Endothelial cell of umbilical vein (primary cell): ENCODE results near the gene SNHG17. TPM values are rescaled to one million over a fixed set of nuclear protein-coding genes. Genes with fewer than 3 reads are reported as not detected.

ENCODE experiments used
- BruUV-seq: library from RNA; stranded (reverse); fragments of 400-500 nt; replicated peaks from 2 replicates; lab custom pipeline; 2021; lab: Mats Ljungman, UMichigan
- CTCF ChIA-PET: fragments of 300-600, 350-600 bp; sonication (Branson Sonifier 250); formaldehyde crosslinking; loops from one replicate; lab custom pipeline; 2021; ENCODE audit warnings: antibody characterized with exemption, inconsistent platforms; lab: Charles Lee
- POLR2A ChIA-PET: fragments of 300-600, 350-600 bp; sonication (Branson Sonifier 250); formaldehyde crosslinking; loops from one replicate; lab custom pipeline; 2021; ENCODE audit warnings: antibody characterized with exemption, inconsistent platforms; lab: Charles Lee
- DNase-seq: peaks from one replicate; pipeline ENCODE4 v3.0.0-alpha.2; 2011; ENCODE audit warnings: low read depth, low spot score
- FAIRE-seq: peaks from 2 replicates; lab custom pipeline; 2011; peaks lifted over from hg19 to GRCh38; lab: Jason Lieb, UNC
- H2AFZ ChIP-seq: 2 replicates; pipeline ENCODE4 v1.6.0; 2012; ENCODE audit warnings: low read depth, low read length, control low read depth, inconsistent platforms
- H3K27ac ChIP-seq: 2 replicates; pipeline ENCODE4 v1.5.1; 2011; ENCODE audit warnings: low read depth, mild to moderate bottlenecking, control low read depth, low read length, moderate library complexity; ENCODE audit not compliant: insufficient read depth
- H3K27me3 ChIP-seq, 2 experiments: 2 replicates each; pipeline versions ENCODE4 v1.6.0 to v1.6.1; 2011; ENCODE audit warnings: low read length in 2 of 2, mixed read lengths in 1 of 2; ENCODE audit not compliant: control insufficient read depth in 2 of 2, insufficient read depth in 2 of 2
- H3K36me3 ChIP-seq, 2 experiments: 2 replicates in 1 of 2; 3 replicates in 1 of 2; pipeline ENCODE4 v1.5.1; 2011; ENCODE audit warnings: low read length in 2 of 2, mild to moderate bottlenecking in 1 of 2, moderate library complexity in 1 of 2; ENCODE audit not compliant: control insufficient read depth in 2 of 2, insufficient read depth in 2 of 2; ENCODE audit errors: extremely low read depth in 1 of 2
- H3K4me1 ChIP-seq: 3 replicates; pipeline ENCODE4 v1.5.1; 2011; ENCODE audit warnings: mild to moderate bottlenecking, low read length; ENCODE audit not compliant: control insufficient read depth, insufficient read depth; ENCODE audit errors: extremely low read depth
- H3K4me2 ChIP-seq: 2 replicates; pipeline ENCODE4 v1.6.1; 2011; ENCODE audit warnings: low read length, control low read depth, mixed read lengths; ENCODE audit not compliant: insufficient read depth
- H3K4me3 ChIP-seq, 3 experiments: fragments of 200-600 bp in 1 of 3; sonication (generic), shearing (Covaris generic) in 1 of 3; replicated peaks in 1 of 3; 2 replicates each; pipeline ENCODE4 v1.5.1; 2011 to 2016; ENCODE audit warnings: control low read depth in 3 of 3, low read length in 3 of 3, mild to moderate bottlenecking in 2 of 3, inconsistent platforms in 1 of 3, low read depth in 1 of 3, moderate library complexity in 1 of 3; ENCODE audit not compliant: insufficient read depth in 1 of 3
- H3K79me2 ChIP-seq: 2 replicates; pipeline ENCODE4 v1.6.0; 2012; ENCODE audit warnings: low read length, inconsistent platforms; ENCODE audit not compliant: control insufficient read depth, insufficient read depth
- H3K9ac ChIP-seq: replicated peaks from 2 replicates; pipeline ENCODE3; 2011; ENCODE audit warnings: low read length, control low read depth; ENCODE audit not compliant: insufficient read depth; ENCODE audit errors: extremely low read depth
- H3K9me1 ChIP-seq: replicated peaks from 3 replicates; pipeline ENCODE4 v1.6.0; 2011; ENCODE audit warnings: mild to moderate bottlenecking, low read length; ENCODE audit not compliant: control insufficient read depth, insufficient read depth; ENCODE audit errors: extremely low read depth
- H3K9me3 ChIP-seq: replicated peaks from 2 replicates; pipeline ENCODE4 v1.5.1; 2012; ENCODE audit warnings: low read length, inconsistent platforms; ENCODE audit not compliant: control insufficient read depth, insufficient read depth
- H4K20me1 ChIP-seq: replicated peaks from 2 replicates; pipeline ENCODE3; 2011; ENCODE audit warnings: mild to moderate bottlenecking, low read length; ENCODE audit not compliant: control insufficient read depth, insufficient read depth; ENCODE audit errors: extremely low read depth
- CTCF ChIP-seq, 2 donors: IDR thresholded peaks; 1 replicate in 1 of 2; 2 replicates in 1 of 2; pipeline ENCODE4 v1.5.1; 2011; ENCODE audit warnings: low read length in 2 of 2, mild to moderate bottlenecking in 2 of 2, moderate library complexity in 2 of 2, control low read depth in 1 of 2, inconsistent platforms in 1 of 2, low read depth in 1 of 2; ENCODE audit not compliant: insufficient read depth in 1 of 2; ENCODE audit errors: extremely low read depth in 1 of 2
- EZH2 ChIP-seq: IDR thresholded peaks from 2 replicates; pipeline ENCODE4 v1.6.1; 2012; ENCODE audit warnings: borderline replicate concordance, low read depth, mild to moderate bottlenecking, moderate library complexity, low read length, inconsistent platforms; ENCODE audit not compliant: severe bottlenecking
- FOS ChIP-seq: IDR thresholded peaks from 2 replicates; pipeline ENCODE4 v1.6.1; 2011; ENCODE audit warnings: mild to moderate bottlenecking, low read length, moderate library complexity, borderline replicate concordance; ENCODE audit not compliant: insufficient read depth
- GATA2 ChIP-seq: IDR thresholded peaks from 2 replicates; pipeline ENCODE4 v1.7.0; 2011; ENCODE audit warnings: low read depth, mild to moderate bottlenecking, moderate library complexity, mixed read lengths, low read length; ENCODE audit not compliant: insufficient read length, insufficient read depth
- JUN ChIP-seq: IDR thresholded peaks from 2 replicates; pipeline ENCODE4 v1.6.1; 2011; ENCODE audit warnings: borderline replicate concordance, low read depth; ENCODE audit not compliant: insufficient read length, insufficient read depth
- MAX ChIP-seq: IDR thresholded peaks from 2 replicates; pipeline ENCODE4 v1.6.1; 2011; ENCODE audit not compliant: insufficient read depth, insufficient read length
- MYC ChIP-seq: IDR thresholded peaks from one replicate; pipeline ENCODE4 v1.6.1; 2011; ENCODE audit warnings: mild to moderate bottlenecking, low read depth, low read length
- POLR2A ChIP-seq: IDR thresholded peaks from 2 replicates; pipeline ENCODE4 v1.6.1; 2012; ENCODE audit warnings: low read depth, mild to moderate bottlenecking, control low read depth, low read length
- POLR2AphosphoS5 ChIP-seq: IDR thresholded peaks from 2 replicates; pipeline ENCODE4 v1.6.1; 2012; ENCODE audit warnings: low read depth, mild to moderate bottlenecking, control low read depth, low read length, moderate library complexity; ENCODE audit not compliant: insufficient read depth
- dilution Hi-C: fragments of 300-500 bp; cut with MboI; formaldehyde crosslinking; loops from one replicate; pipeline ENCODE4 v1.15.0; 2019; ENCODE audit warnings: low sequenced_read_pairs; ENCODE audit not compliant: extremely low pct_ligation_motif_present
- intact Hi-C: fragments of 100-400 bp; cut with micrococcal nuclease; formaldehyde crosslinking; loops from one replicate; pipeline ENCODE4 v1.10.0; 2022
- polyA plus RNA-seq, 4 experiments: library from polyadenylated mRNA; depleted of rRNA in 3 of 4; stranded (reverse) in 3 of 4; unstranded in 1 of 4; fragments of >200 nt; gene quantifications; 2 replicates each; pipeline versions ENCODE4 v1.2.1 to v1.2.3, GENCODE V29; 2011 to 2012; ENCODE audit warnings: missing spikeins in 1 of 4
- total RNA-seq: library from RNA; stranded (reverse); gene quantifications from 2 replicates; pipeline ENCODE4 v1.2.3, GENCODE V29; 2021

SNHG17 gene
- total and polyA plus RNA-seq, 2 donors (not counting 3 experiments of a cell fraction or from before 2014, with no cell fraction given) = 39.4 to 94.0 TPM

- POLR2A ChIA-PET = no interaction called here
- BruUV-seq = no TSS peak
- Histone ChIP-seq H3K36me3 (no peaks in the 10 kb centered on the region), H3K9me3 (no peaks in the 10 kb centered on the region), H3K4me2 (no peak overlapping the region), H3K4me3 (no peak overlapping the region), H4K20me1 (no peaks in the 10 kb centered on the region), H3K27ac (no peak overlapping the region), H3K9ac (no peak overlapping the region), H3K4me1 (no peaks in the 10 kb centered on the region), H3K9me1 (no peaks in the 10 kb centered on the region), H3K79me2 (no peaks in the 10 kb centered on the region), H2AFZ (no peak overlapping the region), H3K27me3 (peaks cover 8% of the 10 kb centered on the region in 2 experiments)
- FAIRE-seq = peak; percentile 56
- no peak for TF ChIP-seq GATA2
- no peak for TF ChIP-seq JUN
- TF ChIP-seq CTCF (IDR thresholded peaks at IDR 0.05; ENCODE audit: extremely low read depth in 1 of 2, insufficient read depth in 1 of 2, low read depth in 1 of 2, low read length in 2 of 2) = no peak
- TF ChIP-seq FOS = no peak
- no peak for TF ChIP-seq EZH2
- intact Hi-C loops (no loop called here), dilution Hi-C loops (no loop called here)
- CTCF ChIA-PET = interaction anchor here (1.0 to 1.9 kb wide), 5 partner anchors 8 to 43 kb away, joined by 3 to 5 read pairs (median 4); partner anchors contain the start of gene SNHG17
- DNase-seq = no peak
Measured at GRCh38 chr20:38392356-38392755, 42.8 kb downstream of the SNHG17 start.

GRCh38 chr20:38387953-38388352, 47.2 kb downstream of the SNHG17 start:
- TF ChIP-seq EZH2 (no peak), POLR2AphosphoS5 (no peak), GATA2 (no peak), JUN (no peak), POLR2A (no peak), MAX (no peak), MYC (no peak), CTCF (IDR thresholded peaks at IDR 0.05; ENCODE audit: extremely low read depth in 1 of 2, insufficient read depth in 1 of 2, low read depth in 1 of 2, low read length in 2 of 2) (no peak), FOS (no peak)
- Histone ChIP-seq H3K27me3 (peaks cover 4 to 9% of the 10 kb centered on the region in 2 experiments), H2AFZ (no peak overlapping the region), H4K20me1 (no peaks in the 10 kb centered on the region), H3K79me2 (no peaks in the 10 kb centered on the region), H3K27ac (no peak overlapping the region), H3K36me3 (no peaks in the 10 kb centered on the region), H3K9me3 (no peaks in the 10 kb centered on the region), H3K9ac (no peak overlapping the region), H3K4me3 (no peak overlapping the region), H3K9me1 (no peaks in the 10 kb centered on the region), H3K4me1 (no peaks in the 10 kb centered on the region), H3K4me2 (no peak overlapping the region)
- ChIA-PET POLR2A (no interaction called here), CTCF (interaction anchor here (1.1 kb wide), 1 partner anchor 10 kb away, joined by 5 read pairs; no protein-coding TSS in a partner anchor)
- intact Hi-C loops (no loop called here), dilution Hi-C loops (no loop called here)
- DNase-seq (no peak), FAIRE-seq (no peak)
- no TSS peak for BruUV-seq
